ENCODE data around the gene ELP4. TPM values are rescaled to one million over a fixed set of nuclear protein-coding genes. Genes with fewer than 3 reads are reported as not detected.

ELP4 gene
- total and polyA plus RNA-seq, 11 donors, result 8.5 to 20.7 (median 14.1) TPM

GRCh38 chr11:31792036-31792435 is 282.5 kb downstream of the ELP4 start:
- Histone ChIP-seq H3K27me3 (peaks cover 3 to 46% (median 19%) of the 10 kb centered on the region in 9 donors), H3K27ac (no peak overlapping the region), H3K4me1 (peaks cover 0 to 4% (median 0%) of the 10 kb centered on the region in 12 donors), H3K9me3 (no peaks in the 10 kb centered on the region), H3K4me3 (no peak overlapping the region), H3K36me3 (no peaks in the 10 kb centered on the region)
- TF ChIP-seq POLR2A (IDR thresholded peaks at IDR 0.05) (no peak), CTCF (IDR thresholded peaks at IDR 0.05) (no peak)
- WGBS, 4 donors, result 84 to 86% (median 85%) methylated on average over 2 of the region's 2 CpGs
- ATAC-seq (no peak), DNase-seq (no peak)
- intact Hi-C loops (cut with DNase I), result no loop called here

GRCh38 chr11:31792456-31792855 is 282.9 kb downstream of the ELP4 start:
- Histone ChIP-seq H3K27me3 (peaks cover 5 to 51% (median 24%) of the 10 kb centered on the region in 9 donors), H3K4me1 (peaks cover 0 to 8% (median 0%) of the 10 kb centered on the region in 12 donors), H3K9me3 (no peaks in the 10 kb centered on the region), H3K27ac (no peak overlapping the region), H3K4me3 (no peak overlapping the region), H3K36me3 (no peaks in the 10 kb centered on the region)
- WGBS, 4 donors, result 92 to 98% (median 96%) methylated on average over 2 of the region's 2 CpGs
- ATAC-seq (no peak), DNase-seq (no peak)
- intact Hi-C loops (cut with DNase I), result no loop called here
- TF ChIP-seq POLR2A (IDR thresholded peaks at IDR 0.05), result no peak
- no peak for TF ChIP-seq CTCF (IDR thresholded peaks at IDR 0.05)

- Histone ChIP-seq H3K27ac (no peak overlapping the region), H3K9me3 (no peaks in the 10 kb centered on the region), H3K4me1 (peaks cover 0 to 16% (median under 1%) of the 10 kb centered on the region in 12 donors), H3K36me3 (no peaks in the 10 kb centered on the region), H3K4me3 (no peak overlapping the region), H3K27me3 (peaks cover 10 to 59% (median 32%) of the 10 kb centered on the region in 9 donors)
- 93 to 96% (median 95%) methylated on average over 10 of the region's 10 CpGs for WGBS, 4 donors
- TF ChIP-seq CTCF (IDR thresholded peaks at IDR 0.05), result no peak
- TF ChIP-seq POLR2A (IDR thresholded peaks at IDR 0.05), result no peak
- intact Hi-C loops (cut with DNase I), result no loop called here
- ATAC-seq (no peak), DNase-seq (peak in 1 of 5 donors; percentile 46)
These were observed 283.7 kb downstream of the ELP4 start for GRCh38 chr11:31793264-31793663.

- TF ChIP-seq CTCF (IDR thresholded peaks at IDR 0.05), result no peak
- no peak for TF ChIP-seq POLR2A (IDR thresholded peaks at IDR 0.05)
- WGBS, 4 donors, result 75 to 81% (median 77%) methylated on average over 4 of the region's 4 CpGs
- ATAC-seq, result no peak
- H3K9me3 ChIP-seq, result no peaks in the 10 kb centered on the region
- intact Hi-C loops (cut with DNase I), result no loop called here
- peaks cover 0 to 28% (median 12%) of the 10 kb centered on the region in 12 donors for H3K4me1 ChIP-seq
- no peaks in the 10 kb centered on the region for H3K36me3 ChIP-seq
- DNase-seq, result no peak
- no peak overlapping the region for H3K4me3 ChIP-seq
- no peak overlapping the region for H3K27ac ChIP-seq
- H3K27me3 ChIP-seq, result peaks cover 23 to 66% (median 45%) of the 10 kb centered on the region in 9 donors
These were observed 285.0 kb downstream of the ELP4 start for GRCh38 chr11:31794548-31794947.
